Measurements from ENCODE around the gene PRR15L. TPM values are rescaled to one million over a fixed set of nuclear protein-coding genes. Genes with fewer than 3 reads are reported as not detected.
A peak's percentile ranks its signal among the peaks of the same experiment; 100 is the strongest.

Gene PRR15L
- polyA plus RNA-seq, 4 donors: 15.8 to 26.7 (median 23.0) TPM

- no peak for DNase-seq (ENCODE audit: low read depth in 4 of 4, low spot score in 2 of 4)
Observed at GRCh38 chr17:47964856-47965255, 7.2 kb upstream of the PRR15L start.

- DNase-seq (ENCODE audit: low read depth in 4 of 4, low spot score in 2 of 4): no peak
Observed at GRCh38 chr17:47962901-47963300, 5.2 kb upstream of the PRR15L start.

DNA sequence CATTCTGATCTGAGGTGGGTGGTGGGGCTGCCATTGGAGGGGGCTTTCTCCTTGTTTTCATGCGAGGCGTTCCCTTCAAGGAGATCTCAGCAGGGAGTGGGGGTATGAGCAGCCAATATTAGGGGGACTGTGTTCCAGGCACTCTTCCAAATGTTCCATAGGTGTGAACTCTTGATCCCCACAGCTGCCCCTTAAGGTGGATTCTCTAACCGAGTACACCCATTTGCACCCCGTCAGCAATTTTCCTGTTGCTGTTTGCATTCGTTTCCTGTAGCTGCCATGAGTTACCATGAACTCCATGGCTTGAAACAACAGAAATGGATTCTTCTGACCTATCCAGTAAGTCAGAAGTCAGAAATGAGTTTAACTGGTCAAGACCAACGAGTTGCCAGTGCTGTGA, 3.7 kb upstream of the PRR15L start:
- DNase-seq (ENCODE audit: low read depth in 4 of 4, low spot score in 2 of 4): no peak

GRCh38 chr17:47959825-47960655, 2.4 kb upstream of the PRR15L start:
- no peak for DNase-seq (ENCODE audit: low read depth in 4 of 4, low spot score in 2 of 4)

DNA sequence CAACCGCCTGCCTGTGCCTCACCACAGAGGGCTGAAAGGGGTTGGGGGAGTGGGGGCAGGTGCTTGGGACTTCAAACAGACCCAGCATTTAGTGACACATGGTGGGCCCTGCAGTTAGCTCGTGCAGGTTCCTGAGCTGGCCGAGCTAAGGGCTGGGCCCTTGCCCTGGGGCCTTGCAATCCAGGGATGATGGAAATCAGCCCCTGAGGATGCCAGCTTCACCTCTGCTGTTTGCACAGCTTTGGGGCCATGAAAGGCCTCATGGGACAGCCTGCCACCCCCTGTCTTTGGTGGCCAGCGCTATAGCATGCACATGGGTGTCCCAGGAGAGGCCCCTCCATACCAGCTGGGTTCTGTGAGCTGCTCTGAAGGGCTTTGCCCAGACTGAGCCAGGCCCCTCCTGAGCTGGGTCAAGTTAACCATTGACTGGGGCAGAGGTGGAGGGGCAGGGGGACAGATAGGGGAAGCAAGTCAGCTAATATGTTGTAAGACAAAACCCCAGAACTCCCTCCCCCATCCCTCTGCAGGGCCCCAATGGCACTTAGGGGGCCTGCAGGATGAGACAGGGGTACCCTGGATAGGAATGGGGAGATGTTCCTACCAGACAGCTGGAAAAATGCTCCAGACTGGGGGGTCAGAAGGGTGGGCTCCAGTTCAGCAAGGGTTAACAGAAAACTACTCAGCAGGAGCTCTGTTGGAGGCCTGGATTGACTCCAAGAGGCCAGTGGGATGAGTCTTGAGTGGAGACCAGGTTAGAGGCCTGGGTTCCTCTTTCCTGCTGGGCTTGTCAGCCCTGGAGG, 692 bp downstream of the PRR15L start:
- DNase-seq (ENCODE audit: low read depth in 4 of 4, low spot score in 2 of 4): no peak

- no peak for DNase-seq (ENCODE audit: low read depth in 4 of 4, low spot score in 2 of 4)
Observed at GRCh38 chr17:47955497-47956461, 1.9 kb downstream of the PRR15L start.

- DNase-seq (ENCODE audit: low read depth in 4 of 4, low spot score in 2 of 4): no peak
Observed at GRCh38 chr17:47953909-47954308, 3.8 kb downstream of the PRR15L start.

DNA sequence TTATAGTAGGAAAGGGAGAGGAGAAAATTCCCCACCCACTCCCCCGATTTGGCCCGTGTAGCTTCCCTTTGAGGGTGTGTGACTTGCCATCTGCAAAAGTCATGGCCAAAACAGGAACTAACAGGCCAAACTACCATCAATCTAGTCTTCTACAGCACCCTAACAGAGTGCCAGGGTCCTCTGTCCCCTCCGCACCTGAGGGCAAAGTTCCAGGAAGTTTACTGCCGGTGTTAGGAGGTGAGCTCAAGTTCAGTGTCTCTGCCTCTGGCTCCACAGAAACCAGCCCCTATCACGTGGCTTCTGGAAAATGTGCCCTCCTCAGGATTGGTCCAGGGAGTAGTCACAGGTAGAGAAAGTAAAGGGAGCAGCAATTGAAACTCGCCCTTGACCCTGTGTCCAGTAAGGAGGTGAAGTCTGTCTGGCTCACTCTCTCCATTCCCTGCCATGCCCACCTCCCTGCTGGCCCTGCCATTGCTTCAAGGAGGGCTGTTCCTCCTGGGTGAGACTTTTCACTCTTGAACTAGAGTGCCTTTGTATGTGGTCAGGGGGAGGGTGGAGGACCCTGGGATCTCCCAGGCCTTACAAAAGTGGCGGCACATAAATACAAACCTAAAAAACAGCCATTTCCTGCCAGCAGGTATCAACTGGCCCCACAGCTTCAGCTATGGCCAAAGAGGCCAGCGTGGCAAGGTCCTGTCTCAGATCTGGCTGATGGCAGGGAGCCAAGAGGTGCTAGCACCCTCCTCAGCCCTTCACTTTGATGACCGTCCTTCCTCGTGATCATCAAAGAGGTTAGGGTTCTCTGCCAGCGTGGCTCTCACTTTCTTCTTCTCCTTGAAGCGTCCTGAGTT, 5.3 kb downstream of the PRR15L start:
- DNase-seq (ENCODE audit: low read depth in 4 of 4, low spot score in 2 of 4): no peak

DNA sequence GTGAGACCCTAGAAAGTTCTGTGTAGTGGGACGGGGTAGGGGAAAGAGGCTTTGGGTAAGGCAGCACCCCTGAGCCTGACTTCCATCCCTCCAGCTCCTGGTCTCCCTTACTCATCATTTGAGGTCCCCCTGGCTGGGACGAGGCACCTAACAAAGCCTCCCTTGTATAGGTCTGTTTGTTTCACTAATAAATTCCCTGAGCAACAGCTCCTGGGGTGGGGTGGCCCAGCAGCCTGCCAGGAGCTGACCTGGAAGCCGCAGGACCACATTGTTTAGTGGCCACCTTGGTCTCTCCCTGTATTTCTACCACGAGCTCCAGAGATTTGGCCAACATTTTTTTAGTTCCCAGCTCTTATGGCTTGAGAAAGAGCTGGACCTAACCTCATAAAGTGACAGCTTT, 7.2 kb downstream of the PRR15L start:
- DNase-seq (ENCODE audit: low read depth in 4 of 4, low spot score in 2 of 4): no peak

GRCh38 chr17:47949946-47950345, 7.7 kb downstream of the PRR15L start:
- DNase-seq (ENCODE audit: low read depth in 4 of 4, low spot score in 2 of 4): no peak

GRCh38 chr17:47949197-47949759, 8.4 kb downstream of the PRR15L start:
- DNase-seq (ENCODE audit: low read depth in 4 of 4, low spot score in 2 of 4): peak; percentile 34 to 80 (median 68)

GRCh38 chr17:47948706-47949196, 8.9 kb downstream of the PRR15L start:
- DNase-seq (ENCODE audit: low read depth in 4 of 4, low spot score in 2 of 4): no peak

DNA sequence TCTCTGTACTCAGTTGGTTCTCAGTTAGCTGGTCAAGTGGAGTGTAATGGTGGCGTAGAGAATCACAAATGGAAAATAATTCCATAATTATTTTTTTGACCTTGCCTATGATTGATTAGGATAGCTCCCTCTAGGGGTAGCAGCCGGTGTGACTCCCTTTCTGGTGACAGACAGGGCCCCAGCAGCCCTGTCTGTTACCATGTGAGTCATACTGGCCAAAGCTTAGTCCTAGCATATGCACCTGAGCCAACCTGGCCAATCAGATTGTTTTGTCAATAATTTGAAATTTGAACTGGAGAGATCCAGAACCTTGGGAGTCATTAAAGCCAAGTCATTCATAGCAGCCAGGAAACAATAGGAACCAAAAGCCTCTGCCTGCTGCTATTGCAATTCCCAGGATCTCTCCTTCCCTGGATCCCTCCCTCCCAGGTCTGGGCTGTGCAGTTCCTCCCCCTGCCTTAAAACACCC, 10.7 kb downstream of the PRR15L start:
- DNase-seq (ENCODE audit: low read depth in 4 of 4, low spot score in 2 of 4): no peak

- DNase-seq (ENCODE audit: low read depth in 4 of 4, low spot score in 2 of 4): no peak
Observed at GRCh38 chr17:47946516-47946915, 11.2 kb downstream of the PRR15L start.

GRCh38 chr17:47945529-47946508, 11.9 kb downstream of the PRR15L start:
- DNase-seq (ENCODE audit: low read depth in 4 of 4, low spot score in 2 of 4): no peak

DNA sequence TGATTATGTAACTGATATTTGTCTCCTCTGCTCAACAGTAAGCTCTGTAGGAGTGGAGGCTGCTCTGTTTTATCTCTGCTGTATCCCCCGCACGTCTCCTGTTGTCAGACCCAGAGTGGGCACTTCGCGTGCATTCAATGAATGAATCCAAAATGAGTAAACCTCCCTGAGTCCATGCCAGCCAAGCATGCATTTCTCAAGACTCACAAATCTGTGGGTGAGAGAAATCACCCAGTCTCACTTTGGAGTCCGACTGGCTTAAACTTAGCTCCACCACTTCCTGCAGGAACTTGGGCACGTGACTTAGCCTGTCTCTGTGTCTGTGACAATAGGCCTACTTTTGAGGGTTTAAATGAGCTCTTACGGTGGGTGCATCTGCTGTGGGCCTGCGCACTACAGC, 12.6 kb downstream of the PRR15L start:
- DNase-seq (ENCODE audit: low read depth in 4 of 4, low spot score in 2 of 4): no peak

- DNase-seq (ENCODE audit: low read depth in 4 of 4, low spot score in 2 of 4): no peak
Observed at GRCh38 chr17:47942568-47942967, 15.1 kb downstream of the PRR15L start.

GRCh38 chr17:47942096-47942510, 15.6 kb downstream of the PRR15L start:
- no peak for DNase-seq (ENCODE audit: low read depth in 4 of 4, low spot score in 2 of 4)
